Measurements from ENCODE around the gene MARK1. TPM values are rescaled to one million over a fixed set of nuclear protein-coding genes. Genes with fewer than 3 reads are reported as not detected.

MARK1 gene
- polyA plus RNA-seq, 3 donors = not detected

- Mint-ChIP-seq H3K27me3 (ENCODE audit: low read depth in 3 of 3) (peaks cover 1 to 3% (median 2%) of the 10 kb centered on the region in 3 donors), H3K27ac (no peak overlapping the region), H3K36me3 (no peaks in the 10 kb centered on the region), H3K9me3 (peaks cover 0 to 3% (median 1%) of the 10 kb centered on the region in 7 donors), H3K4me1 (no peaks in the 10 kb centered on the region), H3K4me3 (no peak overlapping the region)
- no peaks in the 10 kb centered on the region for H3K27me3 ChIP-seq (ENCODE audit: control insufficient read depth in 2 of 2, insufficient read depth in 2 of 2, low read length in 2 of 2)
- H2AFZ ChIP-seq (ENCODE audit: insufficient read depth, low read depth, low read length, poor library complexity, severe bottlenecking) = no peak overlapping the region
- H3K9me3 ChIP-seq (replicated peaks in 1 of 2; ENCODE audit: control insufficient read depth in 1 of 2, insufficient read depth in 1 of 2, low read length in 2 of 2) = no peaks in the 10 kb centered on the region
- intact Hi-C loops (cut with micrococcal nuclease) = no loop called here
- H3K9ac ChIP-seq (ENCODE audit: insufficient read depth, low read length, poor library complexity, severe bottlenecking) = no peak overlapping the region
- H3K4me2 ChIP-seq (replicated peaks; ENCODE audit: extremely low read depth, low read length, poor library complexity, severe bottlenecking) = no peak overlapping the region
- no peak for TF ChIP-seq CTCF (IDR thresholded peaks at IDR 0.05)
- WGBS (ENCODE audit: insufficient coverage) = 92% methylated on average over 1 of the region's 2 CpGs
- H4K20me1 ChIP-seq (ENCODE audit: insufficient read depth, low read length) = no peaks in the 10 kb centered on the region
- H3K4me1 ChIP-seq (ENCODE audit: control insufficient read depth in 1 of 2, insufficient read depth in 2 of 2, low read length in 2 of 2) = no peaks in the 10 kb centered on the region
- no peaks in the 10 kb centered on the region for H3K36me3 ChIP-seq (replicated peaks in 1 of 2; ENCODE audit: control insufficient read depth in 1 of 2, insufficient read depth in 2 of 2, low read length in 2 of 2)
- H3K79me2 ChIP-seq (ENCODE audit: insufficient read depth, low read length) = no peaks in the 10 kb centered on the region
- H3K27ac ChIP-seq (ENCODE audit: low read depth in 1 of 2, low read length in 2 of 2) = no peak overlapping the region
- no peak overlapping the region for H3K4me3 ChIP-seq (replicated peaks in 1 of 3; ENCODE audit: low read depth in 2 of 3, low read length in 3 of 3)
- DNase-seq = no peak
Observed at GRCh38 chr1:220551718-220552117, 23.8 kb downstream of the MARK1 start.

- Histone ChIP-seq H3K4me2 (replicated peaks; ENCODE audit: extremely low read depth, low read length, poor library complexity, severe bottlenecking) (no peak overlapping the region), H3K4me3 (replicated peaks in 1 of 3; ENCODE audit: low read depth in 2 of 3, low read length in 3 of 3) (no peak overlapping the region), H3K27me3 (ENCODE audit: control insufficient read depth in 2 of 2, insufficient read depth in 2 of 2, low read length in 2 of 2) (no peaks in the 10 kb centered on the region), H3K27ac (ENCODE audit: low read depth in 1 of 2, low read length in 2 of 2) (no peak overlapping the region), H3K9me3 (replicated peaks in 1 of 2; ENCODE audit: control insufficient read depth in 1 of 2, insufficient read depth in 1 of 2, low read length in 2 of 2) (no peaks in the 10 kb centered on the region), H3K36me3 (replicated peaks in 1 of 2; ENCODE audit: control insufficient read depth in 1 of 2, insufficient read depth in 2 of 2, low read length in 2 of 2) (no peaks in the 10 kb centered on the region), H4K20me1 (ENCODE audit: insufficient read depth, low read length) (no peaks in the 10 kb centered on the region), H3K9ac (ENCODE audit: insufficient read depth, low read length, poor library complexity, severe bottlenecking) (no peak overlapping the region), H3K79me2 (ENCODE audit: insufficient read depth, low read length) (no peaks in the 10 kb centered on the region), H3K4me1 (ENCODE audit: control insufficient read depth in 1 of 2, insufficient read depth in 2 of 2, low read length in 2 of 2) (no peaks in the 10 kb centered on the region), H2AFZ (ENCODE audit: insufficient read depth, low read depth, low read length, poor library complexity, severe bottlenecking) (no peak overlapping the region)
- Mint-ChIP-seq H3K4me3 (no peak overlapping the region), H3K9me3 (peaks cover 0 to 3% (median 1%) of the 10 kb centered on the region in 7 donors), H3K27ac (no peak overlapping the region), H3K36me3 (no peaks in the 10 kb centered on the region), H3K4me1 (no peaks in the 10 kb centered on the region), H3K27me3 (ENCODE audit: low read depth in 3 of 3) (peaks cover 0 to 5% (median 3%) of the 10 kb centered on the region in 3 donors)
- no peak for TF ChIP-seq CTCF (IDR thresholded peaks at IDR 0.05)
- WGBS (ENCODE audit: insufficient coverage) = no CpG with 5 or more reads among the region's 1 CpG
- intact Hi-C loops (cut with micrococcal nuclease) = no loop called here
- no peak for DNase-seq
Observed at GRCh38 chr1:220552672-220553260, 24.8 kb downstream of the MARK1 start.
